ENCODE data around the gene KIF16B.

The KIF16B gene

GRCh38 chr20:16555754-16556153 is 17.5 kb downstream of the KIF16B start:
- no peak for DNase-seq (ENCODE audit: low read depth)

DNA sequence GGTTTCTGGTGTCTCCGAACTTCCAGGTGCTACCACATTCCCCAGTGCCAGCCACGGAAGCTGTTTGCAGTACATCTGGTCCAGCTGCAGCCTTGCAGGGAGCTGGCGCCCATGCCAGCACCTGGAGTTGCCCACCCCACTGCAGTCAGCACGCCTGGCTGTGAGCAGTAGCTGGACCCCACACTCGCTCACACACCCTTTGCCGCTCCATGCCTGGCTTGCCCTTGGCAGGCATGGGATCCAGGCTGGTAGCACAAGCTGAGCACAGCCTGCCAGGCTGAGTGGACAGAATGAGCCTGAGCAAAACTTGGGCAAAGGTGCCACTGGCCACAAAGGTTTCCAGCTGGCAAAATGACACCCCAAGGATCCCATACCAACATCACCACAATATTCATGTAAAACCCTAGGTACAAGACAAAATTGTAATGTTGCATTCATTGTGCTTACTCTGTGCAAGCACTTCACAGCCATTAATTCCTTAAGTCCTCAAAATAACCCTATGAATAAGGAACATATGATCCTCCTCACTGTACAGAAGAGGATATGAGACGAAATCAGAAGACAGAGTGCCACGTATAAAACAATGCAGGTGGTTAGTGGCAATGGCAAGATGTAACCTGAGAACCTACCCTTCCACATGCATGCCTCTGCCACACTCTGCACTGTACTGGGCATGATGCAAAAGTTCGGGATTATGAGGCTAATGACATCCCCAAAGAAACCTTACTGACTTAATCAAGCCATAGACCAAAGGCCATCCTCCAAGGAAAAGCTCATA is 18.3 kb downstream of the KIF16B start:
- DNase-seq (ENCODE audit: low read depth): no peak

- no peak for DNase-seq (ENCODE audit: low read depth)
These were observed 19.6 kb downstream of the KIF16B start for GRCh38 chr20:16553684-16554083.

- no peak for DNase-seq (ENCODE audit: low read depth)
These were observed 20.1 kb downstream of the KIF16B start for GRCh38 chr20:16553101-16553500.

- no peak for DNase-seq (ENCODE audit: low read depth)
These were observed 21.2 kb downstream of the KIF16B start for GRCh38 chr20:16552015-16552414.

DNA sequence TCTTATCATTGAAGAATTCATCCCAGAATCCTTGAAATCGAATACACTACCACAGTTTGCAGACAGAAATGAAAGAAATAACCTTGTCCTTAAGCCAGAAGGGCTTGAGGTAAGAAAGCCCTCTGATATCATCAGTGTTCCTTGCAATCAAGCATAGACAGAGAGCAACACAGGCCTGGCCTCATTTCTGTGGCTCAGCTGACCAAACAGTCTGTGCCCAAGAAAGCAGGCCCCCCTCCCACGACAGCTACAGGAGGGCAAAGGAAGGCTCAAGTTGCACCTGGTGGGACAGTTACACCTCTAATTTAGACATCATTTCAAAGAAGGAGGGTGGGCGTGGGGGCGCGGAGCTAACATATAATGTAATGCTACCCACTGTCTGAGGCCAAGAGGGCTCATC is 21.6 kb downstream of the KIF16B start:
- DNase-seq (ENCODE audit: low read depth): no peak

- DNase-seq (ENCODE audit: low read depth): no peak
These were observed 25.1 kb downstream of the KIF16B start for GRCh38 chr20:16548068-16548672.

DNA sequence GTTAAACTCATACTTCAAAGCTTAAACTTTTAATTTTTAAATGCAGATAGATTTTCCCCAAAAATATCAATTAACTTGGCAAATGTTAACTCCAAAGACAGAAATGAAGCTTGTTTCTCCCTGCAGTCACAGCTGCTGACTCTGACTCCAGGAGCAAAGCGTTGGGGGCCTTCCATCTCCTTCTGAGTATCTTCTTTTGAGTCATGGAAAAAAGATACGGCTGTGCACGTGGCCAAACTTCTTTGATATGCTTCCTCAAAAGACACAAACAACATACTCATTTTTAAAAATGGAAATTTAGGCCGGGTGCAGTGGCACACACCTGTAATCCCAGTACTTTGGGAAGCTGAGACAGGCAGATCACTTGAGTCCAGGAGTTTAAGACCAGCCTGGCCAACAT is 28.3 kb downstream of the KIF16B start:
- no peak for DNase-seq (ENCODE audit: low read depth)

GRCh38 chr20:16542477-16542876 is 30.8 kb downstream of the KIF16B start:
- no peak for DNase-seq (ENCODE audit: low read depth)

- no peak for DNase-seq (ENCODE audit: low read depth)
These were observed 31.4 kb downstream of the KIF16B start for GRCh38 chr20:16541878-16542277.

GRCh38 chr20:16541226-16541625 is 32.0 kb downstream of the KIF16B start:
- DNase-seq (ENCODE audit: low read depth): no peak

DNA sequence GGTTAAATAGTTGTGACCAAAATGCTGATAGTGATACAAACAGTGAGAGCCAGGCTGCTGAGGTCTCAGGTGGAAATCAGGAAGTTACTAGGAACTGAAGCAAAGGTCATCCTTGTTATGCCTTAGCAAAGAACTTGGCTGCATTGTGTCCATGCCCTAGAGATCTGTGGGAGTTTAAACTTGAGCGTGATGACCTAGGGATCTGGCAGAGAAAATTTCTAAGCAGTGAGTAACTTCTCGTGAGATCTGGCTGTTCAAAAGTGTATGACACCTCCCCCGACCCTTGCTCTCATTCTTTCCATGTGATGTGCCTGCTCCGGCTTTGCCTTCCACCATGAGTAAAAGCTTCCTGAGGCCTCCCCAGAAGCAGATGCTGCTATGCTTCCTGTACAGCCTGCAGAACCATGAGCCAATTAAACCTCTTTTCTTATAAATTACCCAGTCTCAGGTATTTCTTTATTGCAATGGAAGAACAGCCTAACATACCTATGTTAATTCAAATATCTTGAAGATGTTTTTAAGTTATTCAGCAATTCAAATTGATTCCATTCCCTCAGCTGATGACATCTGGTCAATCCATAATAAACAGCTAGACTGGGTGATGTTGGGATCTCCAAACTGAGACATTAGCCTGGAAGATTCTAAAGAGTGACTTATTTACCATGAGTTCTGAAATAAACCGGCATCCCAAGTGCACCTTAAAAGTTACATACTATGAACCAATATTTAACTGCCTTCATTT is 33.8 kb downstream of the KIF16B start:
- DNase-seq (ENCODE audit: low read depth): no peak

DNA sequence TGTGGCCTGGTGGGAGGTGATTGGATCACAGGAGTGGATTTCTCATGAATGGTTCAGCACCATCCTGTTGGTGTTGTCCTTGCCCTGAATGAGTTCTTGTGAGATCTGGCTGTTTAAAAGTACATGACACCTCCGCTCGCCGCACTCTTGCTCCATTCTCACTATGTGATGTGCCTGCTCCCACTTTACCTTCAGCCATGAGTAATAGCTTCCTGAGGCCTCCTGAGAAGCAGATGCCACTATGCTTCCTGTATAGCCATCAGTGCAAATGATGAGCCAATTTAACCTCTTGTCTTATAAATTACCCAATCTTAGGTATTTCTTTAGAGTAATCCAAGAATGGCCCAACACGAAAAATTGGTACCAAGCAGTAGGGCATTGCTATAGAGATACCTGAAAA is 34.5 kb downstream of the KIF16B start:
- DNase-seq (ENCODE audit: low read depth): no peak

GRCh38 chr20:16537918-16538317 is 35.3 kb downstream of the KIF16B start:
- no peak for DNase-seq (ENCODE audit: low read depth)

- DNase-seq (ENCODE audit: low read depth): no peak
These were observed 36.1 kb downstream of the KIF16B start for GRCh38 chr20:16537025-16537665.

GRCh38 chr20:16535277-16535676 is 38.0 kb downstream of the KIF16B start:
- DNase-seq (ENCODE audit: low read depth): no peak

DNA sequence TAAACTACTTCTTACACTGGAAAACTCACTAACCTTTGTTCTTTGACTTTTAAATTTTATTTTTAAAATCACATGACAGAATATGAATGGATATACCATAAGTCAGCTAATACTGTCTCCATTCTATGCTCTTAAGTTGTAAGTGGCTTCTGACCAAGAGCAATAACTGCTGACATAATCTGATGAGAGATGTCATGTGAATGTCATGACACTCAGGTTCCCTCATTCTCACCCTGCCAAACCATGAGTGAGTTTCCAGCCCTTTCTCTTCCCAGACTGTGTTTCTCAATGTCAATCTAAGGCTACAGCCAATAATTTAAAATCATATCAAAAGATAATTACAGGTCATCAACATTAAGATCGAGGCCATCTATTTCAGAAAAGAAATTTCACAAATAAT is 39.7 kb downstream of the KIF16B start:
- no peak for DNase-seq (ENCODE audit: low read depth)

- DNase-seq (ENCODE audit: low read depth): no peak
These were observed 41.8 kb downstream of the KIF16B start for GRCh38 chr20:16531485-16531884.

DNA sequence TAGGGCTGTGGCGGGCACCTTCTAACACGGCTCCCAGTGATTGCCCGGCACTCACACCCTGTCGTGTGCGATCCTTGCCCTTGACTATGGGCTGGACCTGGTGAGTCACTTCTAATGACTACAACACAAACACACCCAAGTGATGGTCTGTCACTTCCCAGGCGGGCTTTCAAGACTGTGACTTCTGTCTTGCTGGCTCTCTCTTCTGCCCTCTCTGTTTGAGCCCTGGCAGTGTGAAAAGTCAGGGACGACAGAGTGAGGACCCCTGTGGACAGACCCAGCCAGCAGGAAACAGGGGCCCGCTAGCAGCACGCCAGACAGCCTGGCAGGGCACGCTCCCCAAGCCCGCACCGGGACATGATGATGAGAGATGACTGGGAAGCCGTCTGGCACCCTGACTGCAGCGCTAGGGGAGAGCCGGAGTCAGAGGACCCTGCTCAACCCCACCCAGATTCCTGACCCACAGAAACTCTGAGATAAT is 43.0 kb downstream of the KIF16B start:
- DNase-seq (ENCODE audit: low read depth): no peak

GRCh38 chr20:16528078-16528477 is 45.2 kb downstream of the KIF16B start:
- no peak for DNase-seq (ENCODE audit: low read depth)

DNA sequence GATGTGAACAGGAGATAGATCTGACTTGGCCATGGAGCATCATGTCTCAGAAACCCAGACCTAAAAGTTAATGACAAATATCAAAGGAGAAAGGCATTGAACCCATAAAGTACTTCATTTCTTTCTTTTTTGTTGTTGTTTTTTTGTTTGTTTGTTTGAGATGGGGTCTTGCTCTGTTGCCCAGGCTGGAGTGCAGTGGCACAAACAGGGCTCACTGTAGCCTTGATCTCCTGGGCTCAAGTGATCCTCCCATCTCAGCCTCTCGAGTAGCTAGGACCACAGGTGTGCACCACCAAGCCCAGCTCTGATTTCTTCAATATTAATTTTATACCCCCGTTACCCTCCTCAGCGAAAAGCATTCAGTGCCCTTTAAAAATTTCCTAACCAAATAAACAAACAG is 45.8 kb downstream of the KIF16B start:
- DNase-seq (ENCODE audit: low read depth): no peak

All from T follicular helper cell (primary cell).